Nephron progenitor cell (in vitro differentiated cells): ENCODE results near the gene CCDC90B.

Source experiments
- DNase-seq: peaks from one replicate; pipeline ENCODE4 v3.0.0; 2021
- H3K27ac Mint-ChIP-seq: 2 replicates; pipeline ENCODE4 v1.8.0; 2021; ENCODE audit warnings: mild to moderate bottlenecking, moderate library complexity, mixed read lengths
- H3K27me3 Mint-ChIP-seq: 2 replicates; pipeline ENCODE4 v1.8.0; 2021; ENCODE audit warnings: mild to moderate bottlenecking, low read depth, mixed read lengths; ENCODE audit not compliant: poor library complexity
- H3K36me3 Mint-ChIP-seq: 2 replicates; pipeline ENCODE4 v1.8.0; 2021; ENCODE audit warnings: low read depth, mixed read lengths
- H3K4me1 Mint-ChIP-seq: 2 replicates; pipeline ENCODE4 v1.8.0; 2021; ENCODE audit warnings: mixed read lengths
- H3K4me3 Mint-ChIP-seq: 2 replicates; pipeline ENCODE4 v1.8.0; 2021; ENCODE audit warnings: mild to moderate bottlenecking, moderate library complexity, mixed read lengths
- H3K9me3 Mint-ChIP-seq: 2 replicates; pipeline ENCODE4 v1.8.0; 2021; ENCODE audit warnings: mild to moderate bottlenecking, moderate library complexity, mixed read lengths
- CTCF ChIP-seq: fragments of 200-600 bp; sonication (generic); IDR thresholded peaks from 2 replicates; pipeline ENCODE4 v1.5.0; 2021; ENCODE audit warnings: antibody characterized with exemption

CCDC90B gene

GRCh38 chr11:83306200-83307080 lies 20.3 kb upstream of the CCDC90B start:
- Mint-ChIP-seq H3K4me3 (no peak overlapping the region), H3K4me1 (no peaks in the 10 kb centered on the region), H3K27ac (no peak overlapping the region), H3K9me3 (peaks cover 10% of the 10 kb centered on the region), H3K27me3 (peaks cover 4% of the 10 kb centered on the region), H3K36me3 (no peaks in the 10 kb centered on the region)
- no peak for DNase-seq
- TF ChIP-seq CTCF: no peak

- no peaks in the 10 kb centered on the region for H3K9me3 Mint-ChIP-seq
- no peak overlapping the region for H3K27ac Mint-ChIP-seq
- H3K4me3 Mint-ChIP-seq: no peak overlapping the region
- no peaks in the 10 kb centered on the region for H3K4me1 Mint-ChIP-seq
- TF ChIP-seq CTCF: no peak
- peaks cover 4% of the 10 kb centered on the region for H3K27me3 Mint-ChIP-seq
- no peaks in the 10 kb centered on the region for H3K36me3 Mint-ChIP-seq
- DNase-seq: no peak
These were observed 17.1 kb upstream of the CCDC90B start for GRCh38 chr11:83303316-83303715.

- H3K4me1 Mint-ChIP-seq: no peaks in the 10 kb centered on the region
- peaks cover 4% of the 10 kb centered on the region for H3K27me3 Mint-ChIP-seq
- no peak overlapping the region for H3K4me3 Mint-ChIP-seq
- no peak overlapping the region for H3K27ac Mint-ChIP-seq
- no peak for TF ChIP-seq CTCF
- H3K36me3 Mint-ChIP-seq: no peaks in the 10 kb centered on the region
- no peak for DNase-seq
- H3K9me3 Mint-ChIP-seq: no peaks in the 10 kb centered on the region
These were observed 16.0 kb upstream of the CCDC90B start for GRCh38 chr11:83302151-83302550.

GRCh38 chr11:83299681-83300080 lies 13.5 kb upstream of the CCDC90B start:
- Mint-ChIP-seq H3K27me3 (peaks cover 4% of the 10 kb centered on the region), H3K4me3 (no peak overlapping the region), H3K27ac (no peak overlapping the region), H3K9me3 (no peaks in the 10 kb centered on the region), H3K4me1 (no peaks in the 10 kb centered on the region), H3K36me3 (no peaks in the 10 kb centered on the region)
- DNase-seq: no peak
- no peak for TF ChIP-seq CTCF

GRCh38 chr11:83294208-83294607 lies 8.0 kb upstream of the CCDC90B start:
- Mint-ChIP-seq H3K4me1 (no peaks in the 10 kb centered on the region), H3K27me3 (no peaks in the 10 kb centered on the region), H3K27ac (no peak overlapping the region), H3K4me3 (no peak overlapping the region), H3K36me3 (no peaks in the 10 kb centered on the region), H3K9me3 (no peaks in the 10 kb centered on the region)
- no peak for DNase-seq
- no peak for TF ChIP-seq CTCF

- Mint-ChIP-seq H3K9me3 (no peaks in the 10 kb centered on the region), H3K27me3 (no peaks in the 10 kb centered on the region), H3K4me3 (no peak overlapping the region), H3K4me1 (no peaks in the 10 kb centered on the region), H3K27ac (no peak overlapping the region), H3K36me3 (no peaks in the 10 kb centered on the region)
- TF ChIP-seq CTCF: no peak
- no peak for DNase-seq
These were observed 7.2 kb upstream of the CCDC90B start for GRCh38 chr11:83293457-83293774.
